Measurements from ENCODE around the gene UROC1. TPM values are rescaled to one million over a fixed set of nuclear protein-coding genes. Genes with fewer than 3 reads are reported as not detected.

The UROC1 gene
- total and polyA plus RNA-seq, 2 of the 4 experiments (the other 2 are of a cell fraction), result not detected

- Histone ChIP-seq H2AK9ac (replicated peaks; ENCODE audit: low read depth, low read length, poor library complexity) (no peak overlapping the region), H2BK120ac (ENCODE audit: low read depth, low read length) (no peak overlapping the region), H4K91ac (ENCODE audit: insufficient read depth, low read depth, low read length) (no peak overlapping the region), H4K20me1 (ENCODE audit: insufficient read depth, low read length) (no peaks in the 10 kb centered on the region), H2AFZ (replicated peaks; ENCODE audit: low read length, poor library complexity) (no peak overlapping the region), H3K23ac (ENCODE audit: low read depth, low read length) (no peak overlapping the region), H3K27ac (ENCODE audit: insufficient read depth, low read length) (no peak overlapping the region), H3K27me3 (ENCODE audit: control insufficient read depth, insufficient read depth, low read length) (peaks cover 43% of the 10 kb centered on the region), H3K79me1 (ENCODE audit: low read depth in 1 of 2, low read length in 2 of 2) (no peaks in the 10 kb centered on the region), H3K36me3 (ENCODE audit: control insufficient read depth, insufficient read depth, low read length) (no peaks in the 10 kb centered on the region), H3K9ac (ENCODE audit: low read depth, low read length) (no peak overlapping the region), H3K56ac (ENCODE audit: extremely low read depth, insufficient read depth, low read length) (no peak overlapping the region), H3K9me1 (ENCODE audit: insufficient read depth, low read length) (no peaks in the 10 kb centered on the region), H2BK20ac (ENCODE audit: low read depth, low read length) (no peak overlapping the region), H3K14ac (replicated peaks; ENCODE audit: low read depth, low read length) (no peak overlapping the region), H4K5ac (ENCODE audit: low read depth, low read length) (no peak overlapping the region), H2BK15ac (ENCODE audit: low read depth, low read length) (no peak overlapping the region), H3K4me2 (ENCODE audit: low read depth, low read length) (no peak overlapping the region), H3K4me3 (ENCODE audit: insufficient read depth, low read depth, low read length) (no peak overlapping the region), H2BK5ac (ENCODE audit: low read depth, low read length, poor library complexity, severe bottlenecking) (no peak overlapping the region), H3K18ac (ENCODE audit: low read depth, low read length) (no peak overlapping the region), H3K9me3 (ENCODE audit: control insufficient read depth, insufficient read depth, low read length) (no peaks in the 10 kb centered on the region), H3K4ac (ENCODE audit: low read depth, low read length) (no peak overlapping the region), H2AK5ac (ENCODE audit: low read depth, low read length) (no peak overlapping the region), H3K4me1 (ENCODE audit: control insufficient read depth, insufficient read depth, low read length) (no peaks in the 10 kb centered on the region), H4K8ac (ENCODE audit: low read depth in 2 of 2, low read length in 2 of 2) (no peak overlapping the region)
- TF ChIP-seq MAFK (IDR thresholded peaks at IDR 0.05; ENCODE audit: low read depth, low read length) (no peak), RCOR1 (IDR thresholded peaks at IDR 0.05; ENCODE audit: insufficient replicate concordance, low read length) (no peak), NFE2L2 (IDR thresholded peaks at IDR 0.05; ENCODE audit: low read depth, low read length) (no peak)
- in situ Hi-C loops (cut with MboI; ENCODE audit: low sequenced_read_pairs) (no loop called here), dilution Hi-C loops (cut with HindIII; ENCODE audit: low sequenced_read_pairs, unreplicated experiment) (no loop called here), intact Hi-C loops (cut with micrococcal nuclease) (no loop called here)
- ChIA-PET CTCF (no interaction called here), POLR2A (ENCODE audit: unreplicated experiment) (no interaction called here)
- 25% methylated on average over 1 of the region's 6 CpGs; no CpG with 5 or more reads in 1 of the 2 experiments for WGBS, 2 experiments (ENCODE audit: extremely low coverage in 2 of 2, insufficient read length in 1 of 2)
- DNase-seq (no peak), ATAC-seq (ENCODE audit: low read depth) (no peak)
- BruUV-seq (replicated peaks), result no TSS peak
Measured at GRCh38 chr3:126531051-126531330, 13.4 kb upstream of the UROC1 start.
